ENCODE measurements around the gene GLIS2.
A peak's percentile ranks its signal among the peaks of the same experiment; 100 is the strongest.

Gene GLIS2

GRCh38 chr16:4297480-4297879 is 18.4 kb upstream of the GLIS2 start:
- no peak for DNase-seq (ENCODE audit: low spot score)

GRCh38 chr16:4298761-4299522 is 16.9 kb upstream of the GLIS2 start:
- DNase-seq (ENCODE audit: low spot score): peak; percentile 98

- DNase-seq (ENCODE audit: low spot score): no peak
Observed at GRCh38 chr16:4301177-4301576, 14.7 kb upstream of the GLIS2 start.

DNA sequence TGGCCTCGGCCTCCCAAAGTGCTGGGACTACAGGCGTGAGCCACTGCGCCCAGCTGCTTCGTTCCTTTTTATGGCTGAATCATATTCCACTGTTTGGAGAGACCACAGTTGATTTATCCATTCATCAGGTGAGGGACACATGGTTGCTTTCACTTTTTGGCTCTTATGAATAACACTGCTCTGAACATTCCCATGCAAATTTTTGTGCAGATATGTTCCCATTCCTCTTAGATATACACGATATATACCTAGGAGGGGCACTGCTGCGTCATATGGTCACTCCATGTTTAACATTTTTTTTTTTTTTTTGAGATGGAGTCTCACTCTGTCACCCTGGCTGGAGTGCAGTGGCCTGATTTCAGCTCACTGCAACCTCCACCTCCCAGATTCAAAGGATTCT is 13.9 kb upstream of the GLIS2 start:
- DNase-seq (ENCODE audit: low spot score): no peak

GRCh38 chr16:4303973-4304372 is 11.9 kb upstream of the GLIS2 start:
- DNase-seq (ENCODE audit: low spot score): no peak

- no peak for DNase-seq (ENCODE audit: low spot score)
Observed at GRCh38 chr16:4306470-4307214, 9.2 kb upstream of the GLIS2 start.

- peak; percentile 93 for DNase-seq (ENCODE audit: low spot score)
Observed at GRCh38 chr16:4307215-4308037, 8.4 kb upstream of the GLIS2 start.

DNA sequence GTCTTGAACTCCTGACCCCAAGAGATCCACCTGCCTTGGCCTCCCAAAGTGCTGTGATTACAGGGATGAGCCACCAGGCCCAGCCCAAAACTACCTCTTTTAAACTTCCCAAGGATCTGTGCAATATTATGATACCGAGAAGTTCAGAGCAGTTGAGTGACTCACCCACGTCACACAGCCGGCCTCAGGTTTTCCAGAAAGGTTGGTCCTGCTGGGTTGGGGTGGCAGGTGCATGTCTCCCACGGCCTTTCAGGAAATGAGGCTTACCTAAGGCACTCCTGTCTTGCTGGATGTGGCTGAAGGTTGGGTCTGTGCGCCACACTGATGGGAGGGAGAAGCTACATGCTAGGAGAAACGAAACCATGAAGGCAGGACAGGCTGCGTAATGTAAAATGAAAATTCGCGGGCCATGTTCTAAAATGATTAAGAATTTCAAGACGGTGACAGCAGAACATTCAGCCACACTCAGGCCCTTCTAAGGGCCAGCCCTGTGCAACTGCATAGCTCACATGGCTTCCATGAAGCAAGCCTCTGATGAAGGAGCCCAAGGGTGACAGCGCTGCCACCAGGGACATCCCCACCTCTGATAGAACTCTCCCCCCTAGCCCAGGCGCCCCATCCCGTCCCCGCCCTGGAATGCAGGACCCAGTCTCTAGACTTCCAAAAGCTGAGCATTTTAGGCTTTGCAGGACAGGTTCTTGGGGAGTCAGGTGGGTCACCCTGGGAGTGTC is 6.6 kb upstream of the GLIS2 start:
- no peak for DNase-seq (ENCODE audit: low spot score)

GRCh38 chr16:4309833-4310266 is 6.0 kb upstream of the GLIS2 start:
- DNase-seq (ENCODE audit: low spot score): peak; percentile 48

- DNase-seq (ENCODE audit: low spot score): no peak
Observed at GRCh38 chr16:4313563-4314531, 2.0 kb upstream of the GLIS2 start.

GRCh38 chr16:4314532-4315185 is 1.2 kb upstream of the GLIS2 start:
- no peak for DNase-seq (ENCODE audit: low spot score)

DNA sequence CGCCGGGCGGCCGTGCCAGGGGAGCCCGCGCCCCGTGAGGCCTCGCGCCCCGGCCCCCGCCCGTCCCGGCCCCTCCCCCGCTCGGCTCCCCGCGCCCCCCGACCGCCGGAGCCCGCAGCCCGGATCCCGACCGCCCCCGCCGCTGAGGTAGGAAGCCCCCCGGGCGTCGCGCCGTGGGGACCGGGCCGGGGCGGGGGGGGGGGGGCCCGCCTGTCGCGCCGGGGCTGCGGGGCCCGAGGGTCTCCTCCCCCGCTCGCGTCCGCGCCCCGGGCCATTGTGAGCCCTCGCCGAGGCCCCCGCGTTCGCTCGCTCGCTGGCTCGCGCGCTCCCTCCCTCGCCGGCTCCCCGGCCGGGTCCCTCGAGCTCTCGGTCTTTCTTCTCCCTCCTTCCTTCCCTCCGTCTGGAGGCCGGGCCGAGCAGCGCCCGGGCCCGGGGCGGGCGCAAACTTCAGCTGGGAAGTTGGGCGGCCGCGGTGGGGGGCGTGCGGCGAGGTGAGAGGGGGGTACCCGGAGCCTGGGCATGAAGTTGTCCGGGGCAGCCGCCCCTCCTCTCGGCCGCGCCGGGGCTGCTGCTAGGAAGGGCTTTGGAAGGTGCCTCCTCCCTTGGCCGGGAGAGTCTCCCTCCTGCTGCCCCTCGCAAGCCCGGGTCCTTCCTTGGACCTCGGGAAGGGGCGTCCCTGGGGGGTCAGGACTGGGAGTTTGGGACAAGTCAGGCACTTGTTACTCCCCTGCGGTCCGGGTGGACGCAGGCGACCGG is 419 bp downstream of the GLIS2 start:
- no peak for DNase-seq (ENCODE audit: low spot score)

DNA sequence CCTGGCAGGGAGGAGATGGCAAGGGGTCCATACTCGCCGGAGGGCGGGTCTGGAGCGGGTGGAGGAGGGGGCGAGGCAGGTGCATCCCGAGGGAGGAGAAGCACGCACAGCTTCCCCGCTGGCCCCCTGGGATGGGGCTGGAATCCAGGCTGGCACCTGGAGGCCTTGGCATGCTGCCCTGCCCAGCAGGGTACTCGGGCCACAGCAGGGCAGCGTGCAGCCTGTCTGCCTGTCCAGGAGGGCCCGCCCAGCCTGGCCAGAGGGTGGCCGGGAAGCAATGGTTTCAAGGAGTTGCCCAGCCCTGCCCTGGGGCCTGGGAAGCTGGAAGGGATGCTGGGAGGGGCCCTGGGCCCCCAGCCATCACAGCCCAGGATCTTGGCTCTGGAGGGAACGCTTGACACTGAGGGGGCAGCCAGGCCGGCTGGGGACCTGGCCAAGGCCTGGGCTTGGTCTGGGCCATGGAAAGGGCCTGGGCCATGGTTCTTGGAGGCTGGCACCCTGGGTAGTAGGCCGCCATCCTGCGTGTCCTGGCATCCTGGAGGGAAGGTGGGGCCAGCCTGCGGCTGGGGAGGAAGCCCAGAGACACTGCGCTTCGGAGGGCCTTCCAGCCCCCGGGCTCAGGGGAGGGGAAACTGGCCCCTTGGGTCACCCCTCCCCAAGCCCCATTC is 1.1 kb downstream of the GLIS2 start:
- no peak for DNase-seq (ENCODE audit: low spot score)

DNA sequence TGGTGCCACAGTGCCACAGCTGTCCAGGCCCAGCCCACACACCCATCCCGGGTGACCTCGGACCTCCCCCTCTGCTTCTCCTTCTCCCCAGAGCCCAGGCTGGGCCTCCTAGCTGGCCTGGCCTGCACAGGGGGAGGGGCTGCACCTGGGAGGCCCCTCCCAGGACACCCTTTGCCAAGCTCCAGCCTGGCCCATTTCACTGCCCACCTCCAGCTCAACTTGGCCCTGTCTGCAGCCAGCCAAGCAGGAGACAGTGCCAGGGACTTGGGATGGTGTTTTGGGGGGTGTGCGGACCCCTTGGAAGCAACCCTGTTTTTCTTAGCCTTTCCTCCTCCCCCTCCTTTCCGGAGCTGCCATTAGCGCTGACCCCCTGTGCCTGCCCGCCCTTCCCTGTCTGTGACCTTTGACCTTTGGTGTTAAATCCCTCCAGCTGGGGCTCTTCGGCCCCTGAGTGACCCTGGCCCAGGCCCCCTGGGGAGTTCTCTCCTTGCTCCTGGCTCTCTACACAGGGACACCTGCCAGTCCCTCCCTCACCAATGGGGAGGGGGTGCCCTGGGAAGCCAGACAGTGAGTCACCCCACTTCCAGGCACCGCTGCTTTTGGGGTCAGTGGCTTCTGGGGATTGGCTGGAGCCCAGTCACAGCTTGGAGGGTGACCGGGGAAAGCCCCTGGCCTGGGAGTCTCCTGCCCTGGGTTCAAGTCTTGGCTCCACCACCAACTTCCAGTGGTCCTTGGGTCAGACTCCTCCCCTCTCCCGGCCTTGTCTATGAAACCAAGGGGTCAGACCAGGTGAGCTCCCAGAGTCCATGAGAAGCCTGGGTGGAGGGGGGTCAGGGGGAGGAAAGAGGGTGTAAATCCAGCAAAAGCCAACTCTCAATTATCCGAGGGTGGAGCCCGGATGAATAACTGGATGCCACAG is 1.9 kb downstream of the GLIS2 start:
- no peak for DNase-seq (ENCODE audit: low spot score)

DNA sequence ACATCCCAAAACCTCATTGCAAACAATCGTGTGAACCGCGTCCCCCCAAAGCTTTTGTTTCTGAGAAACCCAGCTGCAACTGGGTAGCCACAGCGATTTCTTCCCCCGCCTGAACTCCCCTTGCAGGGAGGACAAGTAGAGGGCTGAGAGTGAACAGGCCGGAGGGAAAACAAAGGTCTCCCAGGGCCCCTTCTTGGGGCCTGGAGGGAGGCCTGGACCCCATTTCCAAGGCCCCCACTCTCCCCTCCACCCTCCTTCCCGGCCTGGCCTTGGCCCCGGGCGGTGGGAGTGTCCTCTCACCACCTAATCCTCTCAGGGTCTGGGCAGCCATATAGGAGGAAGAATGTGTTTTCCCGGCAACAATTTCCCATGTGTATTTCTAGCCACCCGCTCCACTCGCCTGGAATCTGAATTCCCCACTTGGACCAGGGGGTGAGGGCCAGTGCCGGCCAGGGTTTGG is 2.6 kb downstream of the GLIS2 start:
- no peak for DNase-seq (ENCODE audit: low spot score)

- no peak for DNase-seq (ENCODE audit: low spot score)
Observed at GRCh38 chr16:4318967-4319366, 3.1 kb downstream of the GLIS2 start.
